Left kidney (tissue), 8 donors: ENCODE measurements around the gene OR5AK2. TPM values are rescaled to one million over a fixed set of nuclear protein-coding genes. Genes with fewer than 3 reads are reported as not detected.
"Not testable (repeated sequence)": the region's sequence is repeated elsewhere in the genome, so short reads cannot be mapped to it uniquely, and the experiment has no call there.

ENCODE experiments used
- DNase-seq: peaks from one replicate; pipeline ENCODE4 v3.0.0-alpha.2; 2013
- long read RNA-seq, 8 donors: transcript quantifications; one replicate each; lab custom pipeline, GENCODE V29; 2026
- polyA plus RNA-seq: library from polyadenylated mRNA; unstranded; fragments of 120-200 nt; gene quantifications from one replicate; pipeline ENCODE4 v1.2.1, GENCODE V29; 2013; ENCODE audit not compliant: insufficient read length

The OR5AK2 gene
- 0.23 TPM for polyA plus RNA-seq
- long read RNA-seq, donor 1: 0 reads
- long read RNA-seq, donor 2: 0 reads
- long read RNA-seq, donor 3: 0 reads
- long read RNA-seq, donor 4: 0 reads
- long read RNA-seq, donor 5: 0 reads
- long read RNA-seq, donor 6: 0 reads
- long read RNA-seq, donor 7: 0 reads
- long read RNA-seq, donor 8: 0 reads

GRCh38 chr11:56988614-56989013, at the start of gene OR5AK2:
TSS of gene OR5AK2 (plus strand) at chr11:56988914. CDS start at chr11:56988914, 0 bp downstream.
- no peak for DNase-seq

GRCh38 chr11:56945526-56945925, 43.2 kb upstream of the OR5AK2 start:
- DNase-seq: not testable (repeated sequence)

GRCh38 chr11:56948991-56949515, 39.7 kb upstream of the OR5AK2 start:
- no peak for DNase-seq

GRCh38 chr11:56950510-56950909, 38.2 kb upstream of the OR5AK2 start:
- no peak for DNase-seq

- not testable (repeated sequence) for DNase-seq
Observed at GRCh38 chr11:56953907-56954306, 34.8 kb upstream of the OR5AK2 start.

GRCh38 chr11:56961609-56962008, 27.1 kb upstream of the OR5AK2 start:
- DNase-seq: no peak

- DNase-seq: no peak
Observed at GRCh38 chr11:56967726-56968125, 21.0 kb upstream of the OR5AK2 start.

- DNase-seq: no peak
Observed at GRCh38 chr11:56968524-56968923, 20.2 kb upstream of the OR5AK2 start.

GRCh38 chr11:56977314-56977713, 11.4 kb upstream of the OR5AK2 start:
- no peak for DNase-seq

- no peak for DNase-seq
Observed at GRCh38 chr11:56990702-56991101, 2.0 kb downstream of the OR5AK2 start.

- no peak for DNase-seq
Observed at GRCh38 chr11:56994532-56994931, 5.8 kb downstream of the OR5AK2 start.

- no peak for DNase-seq
Observed at GRCh38 chr11:57001674-57002401, 13.1 kb downstream of the OR5AK2 start.

GRCh38 chr11:57008373-57008772, 19.7 kb downstream of the OR5AK2 start:
- no peak for DNase-seq

- DNase-seq: no peak
Observed at GRCh38 chr11:57015679-57016078, 27.0 kb downstream of the OR5AK2 start.

- no peak for DNase-seq
Observed at GRCh38 chr11:57031556-57031955, 42.8 kb downstream of the OR5AK2 start.

Other genes starting within 250 kb of the OR5AK2 start
- not detected for gene OR9G4, start 240.2 kb upstream of the OR5AK2 start, polyA plus RNA-seq
- 3.9 TPM for gene LRRC55, start 193.0 kb downstream of the OR5AK2 start, polyA plus RNA-seq
- 88.7 TPM for gene APLNR, start 248.3 kb downstream of the OR5AK2 start, polyA plus RNA-seq